GM21717 (cell line): ENCODE data around the gene PINK1.

ENCODE experiments used
- ATAC-seq: cut with Tn5 transposase; IDR thresholded peaks from one replicate; pipeline ENCODE4 v1.9.1; 2021; ENCODE audit warnings: mild to moderate bottlenecking, moderate library complexity; ENCODE audit not compliant: unreplicated experiment

Gene PINK1

GRCh38 chr1:20678599-20678998 is 45.3 kb downstream of the PINK1 start:
- ATAC-seq: no peak

GRCh38 chr1:20680269-20680668 is 47.0 kb downstream of the PINK1 start:
- no peak for ATAC-seq

- no peak for ATAC-seq
These were observed 48.7 kb downstream of the PINK1 start for GRCh38 chr1:20681999-20682398.

- no peak for ATAC-seq
These were observed 49.4 kb downstream of the PINK1 start for GRCh38 chr1:20682571-20683236.

GRCh38 chr1:20683614-20684013 is 50.4 kb downstream of the PINK1 start:
- ATAC-seq: no peak

- ATAC-seq: no peak
These were observed 50.9 kb downstream of the PINK1 start for GRCh38 chr1:20684050-20684620.

- ATAC-seq: no peak
These were observed 51.4 kb downstream of the PINK1 start for GRCh38 chr1:20684651-20685050.

- no peak for ATAC-seq
These were observed 51.9 kb downstream of the PINK1 start for GRCh38 chr1:20685099-20685662.

- no peak for ATAC-seq
These were observed 52.5 kb downstream of the PINK1 start for GRCh38 chr1:20685741-20686140.

GRCh38 chr1:20686883-20687725 is 53.8 kb downstream of the PINK1 start:
- no peak for ATAC-seq

GRCh38 chr1:20689645-20690056 is 56.4 kb downstream of the PINK1 start:
- no peak for ATAC-seq

- no peak for ATAC-seq
These were observed 58.6 kb downstream of the PINK1 start for GRCh38 chr1:20691872-20692271.

- ATAC-seq: no peak
These were observed 60.4 kb downstream of the PINK1 start for GRCh38 chr1:20693623-20694022.

- ATAC-seq: no peak
These were observed 62.3 kb downstream of the PINK1 start for GRCh38 chr1:20695515-20695914.

GRCh38 chr1:20696397-20697333 is 63.4 kb downstream of the PINK1 start:
- ATAC-seq: no peak

GRCh38 chr1:20697563-20697962 is 64.3 kb downstream of the PINK1 start:
- no peak for ATAC-seq

GRCh38 chr1:20698195-20698910 is 65.1 kb downstream of the PINK1 start:
- ATAC-seq: no peak

- no peak for ATAC-seq
These were observed 66.3 kb downstream of the PINK1 start for GRCh38 chr1:20699558-20699957.

GRCh38 chr1:20700636-20701215 is 67.5 kb downstream of the PINK1 start:
- no peak for ATAC-seq
